HuH-7 (cell line): ENCODE results near the gene MRI1.
"Not testable (repeated sequence)": the region's sequence is repeated elsewhere in the genome, so short reads cannot be mapped to it uniquely, and the experiment has no call there.

Experiments used
- DNase-seq: peaks from one replicate; pipeline ENCODE4 v3.0.0; 2011; ENCODE audit warnings: low spot score

MRI1 gene

DNA sequence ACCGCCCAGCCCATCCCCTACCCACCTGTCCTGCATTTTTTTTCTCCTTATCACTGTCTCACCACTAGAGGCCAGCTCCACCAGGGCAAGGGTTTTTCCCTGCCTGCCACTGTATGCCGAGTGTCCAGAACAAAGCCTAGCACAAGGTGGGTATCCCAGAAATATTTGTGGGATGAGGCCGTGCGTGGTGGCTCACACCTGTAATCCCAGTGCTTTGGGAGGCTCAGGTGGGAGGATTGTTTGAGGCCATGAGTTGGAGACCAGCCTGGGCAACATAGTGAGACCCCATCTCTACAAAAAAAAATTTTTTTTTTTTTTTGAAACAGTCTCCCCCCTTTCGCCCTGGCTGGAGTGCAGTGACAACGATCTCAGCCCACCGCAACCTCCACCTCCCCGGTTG, 2.9 kb upstream of the MRI1 start:
- DNase-seq = no peak

DNA sequence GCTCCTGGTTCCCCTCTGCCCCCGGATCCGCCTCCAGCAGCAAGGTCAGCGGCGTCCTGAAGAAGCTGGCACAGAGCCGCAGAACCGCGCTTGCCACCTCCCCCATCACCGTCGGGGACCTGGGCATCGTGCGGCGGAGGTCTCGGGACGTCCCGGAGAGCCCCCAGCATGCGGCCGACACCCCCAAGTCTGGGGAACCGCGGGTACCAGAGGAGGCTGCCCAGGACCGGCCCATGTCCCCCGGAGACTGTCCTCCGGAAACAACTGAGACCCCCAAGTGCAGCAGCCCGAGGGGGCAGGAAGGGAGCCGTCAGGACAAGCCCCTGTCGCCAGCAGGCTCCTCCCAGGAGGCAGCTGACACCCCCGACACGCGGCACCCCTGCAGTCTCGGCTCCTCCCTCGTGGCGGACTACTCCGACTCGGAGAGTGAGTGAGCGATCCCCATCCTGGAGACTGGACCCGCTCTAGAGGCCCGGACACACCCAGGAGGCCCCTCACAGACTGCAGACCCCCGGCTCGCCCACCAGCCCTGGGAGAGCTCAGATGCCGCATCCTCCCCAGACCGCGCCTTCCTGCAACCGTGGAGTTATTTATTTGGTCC, 1.6 kb upstream of the MRI1 start:
- no peak for DNase-seq

DNA sequence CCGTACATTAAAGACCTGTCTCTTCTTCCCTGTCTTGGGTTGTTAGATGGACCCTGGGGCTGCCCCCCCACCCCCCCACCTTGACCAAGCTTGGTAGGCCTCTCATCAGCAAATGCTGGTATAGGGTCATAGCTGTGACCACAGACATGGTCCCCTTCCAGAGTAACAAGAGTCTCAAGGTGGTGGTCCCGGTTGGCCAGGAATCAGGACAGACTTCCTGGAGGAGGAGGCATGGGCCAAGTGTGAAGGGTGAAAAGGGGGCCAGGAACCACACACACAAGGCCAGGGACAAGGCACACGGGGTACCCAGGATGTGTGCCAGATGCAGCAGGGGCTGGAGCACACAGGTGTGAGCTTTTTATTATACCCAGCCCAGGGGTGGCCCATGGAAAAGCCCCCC, 1.1 kb upstream of the MRI1 start:
- DNase-seq = no peak

DNA sequence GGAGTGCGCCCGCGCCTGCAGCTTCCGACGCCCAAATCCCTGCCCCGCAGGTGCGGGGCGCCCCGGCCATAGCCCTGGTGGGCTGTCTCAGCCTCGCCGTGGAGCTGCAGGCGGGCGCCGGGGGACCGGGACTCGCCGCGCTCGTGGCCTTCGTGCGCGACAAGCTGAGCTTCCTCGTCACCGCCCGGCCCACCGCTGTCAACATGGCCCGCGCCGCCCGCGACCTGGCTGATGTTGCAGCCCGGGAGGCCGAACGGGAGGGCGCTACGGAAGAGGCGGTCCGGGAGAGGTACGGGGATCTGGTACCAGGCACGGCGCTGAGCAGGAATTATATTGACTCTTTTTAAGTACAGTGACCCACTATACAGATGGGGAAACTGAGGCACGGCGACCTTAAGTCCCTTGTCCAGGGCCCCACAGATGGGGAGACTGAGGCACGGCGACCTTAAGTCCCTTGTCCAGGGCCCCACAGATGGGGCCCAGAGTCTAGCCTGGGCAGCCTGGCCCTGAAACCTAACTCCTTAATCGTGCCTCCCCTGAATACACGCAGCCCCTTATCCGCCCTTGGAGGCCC, 586 bp downstream of the MRI1 start:
- DNase-seq = no peak

DNA sequence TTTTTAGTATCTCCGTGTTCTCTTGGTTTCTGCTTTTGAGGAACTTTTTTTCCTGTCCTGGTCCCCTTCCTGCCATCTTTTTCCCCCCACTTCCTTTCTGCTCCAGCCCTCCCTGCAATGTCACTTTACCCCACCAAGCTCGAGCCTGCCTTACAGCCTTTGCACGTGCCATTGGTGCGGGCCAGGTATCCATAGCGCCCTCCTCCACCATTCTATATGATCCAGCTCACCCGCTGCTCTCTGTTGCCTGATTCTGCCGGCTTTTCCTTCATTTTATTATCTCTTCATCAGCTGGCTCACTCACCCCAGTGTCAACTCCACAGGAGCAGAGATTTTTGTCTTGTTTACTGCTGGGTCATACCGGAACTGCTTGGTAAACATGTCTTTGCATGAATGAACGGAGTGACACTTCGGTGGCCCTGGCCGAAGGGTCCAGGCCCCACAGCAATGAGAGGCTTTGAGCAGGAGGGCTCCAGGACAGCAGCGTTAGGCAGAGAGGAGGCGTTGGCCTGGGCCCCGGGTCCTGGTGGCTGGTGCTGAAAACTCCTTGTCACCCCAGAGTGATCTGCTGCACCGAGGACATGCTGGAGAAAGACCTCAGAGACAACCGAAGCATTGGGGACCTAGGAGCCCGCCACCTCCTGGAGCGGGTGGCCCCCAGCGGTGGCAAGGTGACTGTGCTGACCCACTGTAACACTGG, 1.2 kb downstream of the MRI1 start:
- DNase-seq = peak; percentile 52

DNA sequence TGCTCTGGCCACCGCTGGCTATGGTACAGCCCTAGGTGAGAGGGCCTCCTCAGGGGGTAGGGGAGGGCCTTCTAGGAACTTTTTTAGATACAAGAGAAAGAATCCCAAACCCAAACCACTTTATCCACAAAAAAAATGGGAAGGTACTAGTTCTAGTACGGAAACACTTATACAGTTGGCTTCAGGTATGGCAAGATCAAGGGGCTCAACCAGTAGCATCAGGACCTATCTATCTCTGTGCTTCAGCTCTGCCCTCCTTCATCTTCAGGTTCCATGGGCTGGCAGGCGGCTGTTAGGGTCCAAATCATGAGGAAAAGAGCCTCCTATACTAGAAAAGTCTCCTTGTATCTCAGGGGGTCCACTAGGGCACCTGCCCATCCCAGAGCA, 1.8 kb downstream of the MRI1 start:
- DNase-seq = no peak

DNA sequence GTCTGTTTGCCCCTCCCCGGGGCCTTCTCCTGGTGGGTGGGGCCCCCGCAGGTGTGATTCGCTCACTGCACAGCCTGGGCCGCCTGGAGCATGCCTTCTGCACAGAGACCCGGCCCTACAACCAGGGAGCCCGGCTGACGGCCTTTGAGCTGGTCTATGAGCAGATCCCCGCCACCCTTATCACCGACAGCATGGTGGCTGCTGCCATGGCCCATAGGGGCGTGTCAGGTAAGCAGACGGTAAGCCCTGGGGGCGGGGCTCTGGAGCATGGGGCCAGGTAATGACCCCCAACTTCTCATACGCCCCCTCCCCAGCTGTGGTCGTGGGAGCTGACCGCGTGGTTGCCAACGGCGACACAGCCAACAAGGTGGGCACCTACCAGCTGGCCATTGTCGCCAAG, 4.2 kb downstream of the MRI1 start:
- DNase-seq = no peak

DNA sequence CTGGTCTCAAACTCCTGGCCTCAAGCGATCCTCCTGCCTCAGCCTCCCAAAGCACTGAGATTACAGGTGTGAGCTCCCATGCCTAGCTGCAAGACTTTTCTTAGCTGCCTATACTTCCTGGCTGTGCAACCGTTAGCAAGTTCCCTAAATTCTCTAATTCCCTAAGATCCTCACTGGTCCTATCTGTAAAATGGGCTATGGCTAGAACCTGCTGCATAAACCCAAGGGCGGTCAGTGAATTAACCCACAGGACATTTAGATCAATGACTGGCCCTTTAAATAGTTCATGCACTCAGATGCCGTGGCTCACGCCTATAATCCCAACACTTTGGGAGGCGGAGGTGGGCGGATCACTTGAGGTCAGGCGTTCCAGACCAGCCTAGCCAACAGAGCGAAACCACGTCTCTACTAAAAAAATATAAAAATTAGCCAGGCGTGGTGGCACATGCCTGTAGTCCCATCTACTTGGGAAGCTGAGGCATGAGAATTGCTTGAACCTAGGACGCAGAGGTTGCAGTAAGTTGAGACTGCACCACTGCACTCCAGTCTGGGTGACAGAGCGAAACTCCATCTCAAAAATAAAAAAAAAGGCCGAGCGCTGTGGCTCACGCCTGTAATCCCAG, 5.8 kb downstream of the MRI1 start:
- DNase-seq = no peak

DNA sequence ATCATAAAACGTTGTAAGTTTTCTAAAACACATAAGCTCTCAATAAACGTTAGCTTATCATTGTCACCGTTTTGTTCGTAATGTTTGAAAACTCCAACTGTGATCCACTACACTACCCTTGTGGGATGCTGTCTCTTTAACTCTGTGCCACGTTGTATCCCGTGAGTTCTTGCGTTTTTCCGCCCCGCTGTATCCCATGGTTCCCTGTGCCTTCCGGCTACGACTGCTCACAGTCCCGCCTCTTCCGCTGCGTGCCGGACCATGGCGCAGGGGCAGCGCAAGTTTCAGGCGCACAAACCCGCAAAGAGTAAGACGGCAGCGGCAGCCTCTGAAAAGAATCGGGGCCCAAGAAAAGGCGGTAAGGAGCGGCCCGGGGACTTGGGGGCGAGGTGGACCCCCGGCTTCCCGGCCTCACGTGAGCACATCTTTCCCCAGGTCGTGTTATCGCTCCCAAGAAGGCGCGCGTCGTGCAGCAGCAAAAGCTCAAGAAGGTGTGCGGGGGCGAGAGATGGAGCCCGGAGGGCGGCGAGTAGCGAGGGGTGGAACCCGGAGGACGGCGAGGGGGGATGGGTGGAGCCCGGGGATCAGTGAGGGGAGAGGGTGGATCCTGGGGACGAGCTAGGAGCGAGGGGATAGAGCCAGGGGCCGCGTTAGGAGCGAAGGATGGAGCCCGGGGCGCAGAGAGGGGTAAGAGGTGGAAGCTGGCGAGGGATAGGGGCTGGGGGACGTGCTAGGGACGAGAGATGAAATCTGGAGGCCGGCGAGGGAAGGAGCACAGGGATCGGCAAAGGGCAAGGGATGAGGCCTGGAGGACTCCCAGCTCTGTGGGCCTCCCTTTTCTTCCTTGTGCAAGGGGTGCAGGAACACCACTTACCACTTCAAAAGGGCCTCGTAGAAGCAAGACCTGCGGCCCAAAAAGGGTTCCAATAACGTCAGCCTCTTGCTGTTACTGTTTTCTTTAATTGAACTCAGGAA, 10.2 kb downstream of the MRI1 start, which contains the start of gene C19orf53:
Gene C19orf53 (plus strand): TSS at position 240 of the 975 bp plus-strand sequence. CDS start 22 bp downstream, at position 262.
- DNase-seq = peak; percentile 92

DNA sequence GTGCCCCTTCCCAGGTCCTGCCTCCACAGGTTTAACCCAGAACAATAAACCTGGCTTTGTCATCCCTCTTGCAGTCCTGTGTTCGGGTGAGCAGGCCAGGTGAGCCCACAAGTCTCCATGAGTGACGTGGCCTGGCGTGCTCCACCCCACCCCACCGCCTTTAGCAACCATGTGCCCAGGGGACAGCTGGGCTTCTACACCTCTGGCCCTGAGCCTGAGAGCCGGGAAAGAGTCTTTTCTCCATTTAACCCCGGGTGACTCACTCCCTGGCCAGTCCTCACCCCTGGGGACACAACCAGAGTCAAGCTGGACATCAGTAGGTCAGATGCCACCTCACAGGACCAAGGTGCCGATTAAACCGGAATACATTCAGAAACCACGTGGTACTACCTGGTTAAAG, 14.1 kb downstream of the MRI1 start:
- no peak for DNase-seq

DNA sequence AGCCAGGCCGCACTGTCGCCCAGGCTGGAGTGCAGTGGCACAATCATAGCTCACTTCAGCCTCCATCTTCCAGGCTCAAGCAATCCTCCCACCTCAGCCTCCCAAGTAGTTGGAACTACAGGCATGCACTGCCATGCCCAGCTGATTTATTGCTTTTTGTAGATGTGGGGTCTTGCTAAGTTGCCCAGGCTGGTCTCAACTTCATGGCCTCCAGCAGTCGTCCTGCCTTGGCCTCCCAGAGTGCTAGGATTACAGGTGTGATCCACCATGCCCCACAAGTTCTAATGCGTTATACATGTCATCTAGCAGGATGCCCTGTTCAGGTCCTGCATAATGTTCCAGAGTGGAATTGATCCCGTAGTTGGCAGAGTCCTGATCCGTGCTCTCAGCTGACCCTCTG, 14.5 kb downstream of the MRI1 start:
- no peak for DNase-seq

DNA sequence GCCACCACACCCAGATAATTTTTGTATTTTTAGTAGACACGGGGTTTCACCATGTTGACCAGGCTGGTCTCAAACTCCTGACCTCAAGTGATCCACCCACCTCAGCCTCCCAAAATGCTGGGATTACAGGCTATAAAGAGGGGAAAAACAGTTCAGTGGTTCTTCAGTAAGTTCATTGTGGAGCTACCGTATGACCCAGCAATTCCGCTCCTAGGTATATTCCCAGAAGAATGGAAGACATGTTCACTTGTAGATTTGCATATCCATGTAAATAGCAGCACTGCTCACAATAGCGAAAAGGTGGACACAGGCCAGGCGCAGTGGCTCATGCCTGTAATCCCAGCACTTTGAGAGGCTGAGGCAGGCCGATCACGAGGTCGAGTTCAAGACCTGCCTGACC, 15.5 kb downstream of the MRI1 start:
- DNase-seq = not testable (repeated sequence)

DNA sequence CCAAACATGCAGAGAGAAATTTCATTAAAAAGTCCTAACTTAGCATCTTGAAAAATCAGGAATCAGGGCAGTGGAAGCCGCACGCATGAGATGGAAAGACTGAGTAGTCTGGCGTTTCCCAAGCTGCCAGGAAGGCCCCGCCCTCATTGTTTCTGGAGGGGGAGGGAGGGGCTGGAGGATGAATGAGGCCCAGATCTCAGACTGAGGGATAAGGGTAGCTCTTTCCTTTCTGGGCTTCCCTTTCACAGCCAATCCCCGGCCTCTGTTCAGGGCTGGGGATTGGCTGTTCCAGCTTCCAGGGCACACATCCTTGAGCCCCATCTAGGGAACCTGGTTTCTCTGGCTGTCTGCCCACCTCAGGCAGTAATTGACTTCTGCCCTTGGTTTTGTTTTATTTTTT, 17.2 kb downstream of the MRI1 start:
- DNase-seq = no peak

DNA sequence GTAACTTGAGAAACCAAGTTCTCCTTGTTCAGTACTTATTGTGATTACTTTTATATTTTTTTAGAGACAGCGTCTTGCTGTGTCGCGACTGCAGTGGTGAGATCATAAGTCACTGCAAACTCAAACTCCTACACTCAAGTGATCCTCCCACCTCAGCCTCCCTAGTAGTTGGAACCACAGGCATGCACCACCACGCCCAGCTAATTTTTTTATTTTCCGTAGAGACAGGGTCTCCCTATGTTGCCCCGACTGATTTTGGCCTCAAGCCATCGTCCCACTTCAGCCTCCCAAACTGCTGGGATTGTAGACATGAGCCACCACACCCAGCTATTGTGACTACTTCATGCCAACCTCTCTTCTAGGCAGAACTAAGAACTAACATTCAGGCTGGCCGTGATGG, 18.2 kb downstream of the MRI1 start:
- no peak for DNase-seq

DNA sequence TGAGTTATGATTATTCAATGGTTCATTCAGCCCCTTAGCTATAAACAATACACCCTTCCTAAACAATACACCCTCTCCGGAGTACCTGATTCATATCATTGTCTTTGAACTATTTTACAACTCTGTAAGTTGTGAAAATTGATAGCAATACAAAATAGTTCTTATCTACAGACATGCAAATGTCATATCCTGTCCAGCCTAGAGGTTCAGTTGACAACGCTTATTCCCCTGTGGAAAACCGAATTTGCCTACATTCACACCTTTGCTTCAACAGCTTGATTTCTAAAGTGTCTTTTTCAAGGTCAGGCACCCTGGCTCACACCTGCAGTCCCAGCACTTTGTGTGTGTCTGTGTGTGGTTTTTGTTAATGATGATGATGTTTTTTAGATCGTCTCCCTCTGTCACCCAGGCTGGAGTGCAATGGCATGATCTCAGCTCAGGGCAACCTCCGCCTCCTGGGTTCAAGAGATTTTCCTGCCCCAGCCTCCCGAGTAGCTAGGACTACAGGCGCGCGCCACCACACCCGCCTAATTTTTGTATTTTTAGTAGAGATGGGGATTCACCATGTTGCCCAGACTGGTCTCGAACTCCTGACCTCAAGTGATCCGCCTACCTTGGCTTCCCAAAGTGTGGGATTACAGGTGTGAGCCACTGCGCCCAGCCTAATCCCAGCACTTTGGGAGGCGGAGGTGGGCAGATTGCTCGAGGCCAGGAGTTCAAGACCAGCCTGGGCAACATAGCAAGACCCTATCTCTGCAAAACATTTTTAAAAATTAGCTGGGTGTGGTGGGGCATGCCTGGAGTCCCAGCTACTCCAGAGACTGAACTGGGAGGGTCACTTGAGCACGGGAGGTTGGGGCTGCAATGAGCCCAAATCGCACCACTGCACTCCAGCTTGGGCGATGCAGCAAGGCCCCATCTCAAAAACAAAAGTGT, 19.5 kb downstream of the MRI1 start:
- no peak for DNase-seq

DNA sequence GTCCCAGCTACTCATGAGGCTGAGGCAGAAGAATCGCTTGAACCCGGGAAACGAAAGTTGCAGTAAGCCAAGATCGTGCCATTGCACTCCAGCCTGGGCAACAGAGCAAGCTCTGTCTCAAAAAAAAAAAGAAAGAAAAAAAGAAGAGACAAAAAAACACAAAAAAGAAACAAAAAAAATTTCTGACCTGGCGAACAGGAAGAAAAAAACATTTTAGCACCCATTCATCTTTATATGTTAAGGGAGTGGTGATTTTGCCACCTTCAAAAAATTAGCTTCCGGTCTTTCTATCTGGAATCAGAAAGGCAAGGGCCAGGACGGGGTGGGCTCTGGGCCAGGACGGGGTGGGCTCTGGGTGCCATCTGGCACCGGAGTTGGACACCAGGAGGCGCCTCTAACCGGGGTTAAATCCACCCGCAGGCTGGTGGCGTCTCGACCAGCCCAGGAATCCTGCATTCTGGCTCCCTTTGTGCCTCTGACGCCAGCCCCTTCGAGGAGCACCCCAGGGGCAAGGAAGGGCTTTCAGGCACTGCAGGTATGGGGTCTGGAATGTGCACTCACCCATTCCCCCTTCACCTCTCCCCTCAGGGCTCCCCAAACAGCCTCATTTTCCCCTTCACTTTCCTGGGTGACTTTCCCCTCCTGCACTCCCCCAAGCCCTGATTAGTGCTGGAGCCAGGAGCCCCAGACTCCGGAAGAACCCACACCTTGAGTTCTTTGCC, 20.6 kb downstream of the MRI1 start:
- DNase-seq = peak; percentile 66

DNA sequence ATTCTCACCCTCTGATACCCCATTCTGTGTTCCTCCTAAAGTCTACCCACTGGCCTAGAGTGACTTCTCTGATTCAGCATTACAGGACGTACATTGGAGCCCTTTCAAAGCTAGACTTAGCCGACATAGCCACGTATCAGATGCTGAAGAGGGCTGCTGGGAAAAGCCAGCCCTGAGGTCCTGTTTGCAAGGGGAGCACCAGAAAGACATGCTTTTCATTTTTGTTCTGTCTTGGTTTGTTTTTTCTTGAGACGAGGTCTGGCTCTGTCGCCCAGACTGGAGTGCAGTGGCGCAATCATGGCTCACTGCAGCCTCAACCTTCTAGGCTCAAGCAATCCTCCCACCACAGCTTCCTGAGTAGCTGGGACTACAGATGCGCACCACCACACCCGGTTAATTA, 24.7 kb downstream of the MRI1 start:
- no peak for DNase-seq

DNA sequence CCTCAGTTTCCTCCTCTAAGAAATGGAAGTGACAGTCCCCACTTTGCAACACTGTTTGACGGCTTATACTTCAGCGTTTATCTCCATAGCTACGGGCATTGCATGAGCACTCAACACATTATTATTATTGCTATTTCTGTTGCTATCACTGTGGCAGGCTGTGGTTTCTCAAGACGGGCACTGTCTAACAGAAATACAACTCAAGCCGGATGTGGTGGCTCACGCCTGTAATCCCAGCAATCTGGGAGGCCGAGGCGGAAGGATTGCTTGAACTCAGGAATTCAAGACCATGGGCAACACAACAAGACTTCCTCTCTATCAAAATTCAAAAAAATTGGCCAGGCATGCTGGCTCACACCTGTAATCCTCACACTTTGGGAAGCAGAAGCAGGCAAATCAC, 26.0 kb downstream of the MRI1 start:
- no peak for DNase-seq

DNA sequence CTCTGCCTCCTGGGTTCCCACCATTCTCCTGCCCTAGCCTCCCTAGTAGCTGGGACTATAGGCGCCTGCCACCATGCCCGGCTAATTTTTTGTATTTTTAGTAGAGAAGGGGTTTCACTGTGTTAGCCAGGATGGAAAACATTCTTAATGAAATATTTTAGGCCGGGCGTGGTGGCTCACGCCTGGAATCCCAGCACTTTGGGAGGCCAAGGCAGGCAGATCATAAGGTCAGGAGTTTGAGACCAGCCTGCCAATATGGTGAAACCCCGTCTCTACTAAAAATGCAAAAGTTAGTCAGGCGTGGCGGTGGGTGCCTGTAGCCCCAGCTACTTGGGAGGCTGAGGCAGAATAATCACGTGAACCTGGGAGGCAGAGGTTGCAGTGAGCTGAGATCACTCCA, 29.0 kb downstream of the MRI1 start:
- not testable (repeated sequence) for DNase-seq

DNA sequence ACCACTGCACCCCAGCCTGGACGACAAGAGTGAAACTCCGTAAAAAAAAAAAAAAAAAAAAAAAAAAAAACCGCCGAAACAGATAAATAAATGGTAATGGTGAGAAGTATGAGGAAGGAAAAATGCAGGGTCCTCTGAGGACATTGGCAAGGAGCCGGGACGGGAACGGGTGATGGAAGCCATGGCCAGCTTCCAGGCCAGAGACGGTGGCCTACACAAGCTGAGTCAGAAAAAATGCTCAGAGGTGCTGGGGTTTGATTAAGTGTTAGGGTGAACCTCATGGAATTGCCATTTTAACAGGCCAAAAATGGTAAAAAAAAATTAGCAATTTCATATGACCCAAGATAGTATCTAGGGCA, 30.1 kb downstream of the MRI1 start:
- no peak for DNase-seq
